Muscle layer of colon (tissue), 2 donors: ENCODE data around the gene GPR156.

Experiments
- H3K27ac ChIP-seq: one replicate; pipeline ENCODE4 v1.7.0; 2013; ENCODE audit warnings: low read depth, mild to moderate bottlenecking, low read length, moderate library complexity
- H3K27me3 ChIP-seq, 2 donors: one replicate each; pipeline ENCODE4 v1.7.0; 2013; ENCODE audit warnings: low read length in 2 of 2, mild to moderate bottlenecking in 2 of 2; ENCODE audit not compliant: insufficient read depth in 2 of 2, control insufficient read depth in 1 of 2
- H3K36me3 ChIP-seq: one replicate; pipeline ENCODE4 v1.7.0; 2013; ENCODE audit warnings: mild to moderate bottlenecking, low read length; ENCODE audit not compliant: insufficient read depth
- H3K4me1 ChIP-seq: one replicate; pipeline ENCODE4 v1.7.0; 2013; ENCODE audit warnings: mild to moderate bottlenecking, low read length; ENCODE audit not compliant: insufficient read depth
- H3K4me3 ChIP-seq, 2 donors: one replicate each; pipeline ENCODE4 v1.7.0; 2013; ENCODE audit warnings: low read length in 2 of 2, low read depth in 1 of 2, mild to moderate bottlenecking in 1 of 2, moderate library complexity in 1 of 2
- H3K9ac ChIP-seq: one replicate; pipeline ENCODE4 v1.7.0; 2013; ENCODE audit warnings: low read length
- H3K9me3 ChIP-seq: one replicate; pipeline ENCODE4 v1.7.0; 2013; ENCODE audit warnings: mild to moderate bottlenecking, low read length
- donor health status: abdominal sarcoma.
- donor health status: Adenocarcinoma of cecum.

The GPR156 gene

DNA sequence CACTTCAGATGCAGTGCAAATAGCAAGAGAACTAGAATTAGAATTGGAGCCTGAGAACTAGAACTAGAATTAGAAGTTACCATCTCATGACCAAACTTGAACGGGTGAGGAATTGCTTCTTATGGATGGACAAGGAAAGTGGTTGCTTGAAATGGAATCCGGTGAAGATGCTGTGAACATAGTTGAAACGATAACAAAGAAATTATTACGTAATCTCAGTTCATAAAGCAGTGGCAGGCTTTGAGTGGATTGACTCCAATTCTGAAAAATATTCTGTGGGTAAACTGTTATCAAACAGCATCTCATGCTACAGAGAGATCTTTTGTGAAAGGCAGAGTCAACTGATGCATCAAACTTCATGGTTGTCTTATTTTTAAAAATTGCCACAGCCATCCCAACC lies 142.8 kb downstream of the GPR156 start:
- no peak overlapping the region for H3K27ac ChIP-seq

DNA sequence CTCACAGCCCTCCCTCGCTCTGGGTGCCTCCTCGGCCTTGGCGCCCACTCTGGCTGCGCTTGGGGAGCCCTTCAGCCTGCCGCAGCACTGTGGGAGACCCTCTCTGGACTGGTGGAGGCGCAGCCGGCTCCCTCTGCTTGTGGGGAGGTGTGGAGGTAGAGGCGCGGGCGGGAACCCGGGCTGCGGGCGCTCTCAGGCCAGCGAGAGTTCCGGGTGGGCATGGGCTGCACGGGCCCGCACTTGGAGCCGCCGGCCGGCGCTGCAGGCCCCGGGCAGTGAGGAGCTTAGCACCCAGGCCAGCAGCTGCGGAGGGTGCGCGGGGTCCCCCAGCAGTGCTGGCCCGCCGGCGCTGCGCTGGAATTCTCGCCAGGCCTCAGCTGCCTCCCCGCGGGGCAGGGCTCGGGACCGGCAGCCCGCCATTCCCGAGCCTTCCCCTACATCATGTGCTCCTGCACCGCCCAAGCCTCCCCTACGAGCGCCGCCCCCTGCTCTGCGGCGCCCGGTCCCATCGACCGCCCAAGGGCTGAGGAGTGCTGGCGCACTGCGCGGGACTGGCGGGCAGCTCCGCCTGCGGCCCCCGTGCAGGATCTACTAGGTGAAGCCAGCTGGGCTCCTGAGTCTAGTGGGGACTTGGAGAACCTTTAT lies 144.8 kb downstream of the GPR156 start:
- no peak overlapping the region for H3K9ac ChIP-seq
- no peaks in the 10 kb centered on the region for H3K36me3 ChIP-seq
- no peaks in the 10 kb centered on the region for H3K4me1 ChIP-seq
- H3K27ac ChIP-seq, result no peak overlapping the region
- H3K4me3 ChIP-seq, result no peak overlapping the region
- no peaks in the 10 kb centered on the region for H3K27me3 ChIP-seq
- H3K9me3 ChIP-seq, result no peaks in the 10 kb centered on the region

More for the DNA sequence above, 142.8 kb downstream of the GPR156 start:
- no peaks in the 10 kb centered on the region for H3K36me3 ChIP-seq
- H3K9me3 ChIP-seq, result no peaks in the 10 kb centered on the region
- no peak overlapping the region for H3K9ac ChIP-seq
- no peaks in the 10 kb centered on the region for H3K27me3 ChIP-seq
- no peak overlapping the region for H3K4me3 ChIP-seq
- no peaks in the 10 kb centered on the region for H3K4me1 ChIP-seq

DNA sequence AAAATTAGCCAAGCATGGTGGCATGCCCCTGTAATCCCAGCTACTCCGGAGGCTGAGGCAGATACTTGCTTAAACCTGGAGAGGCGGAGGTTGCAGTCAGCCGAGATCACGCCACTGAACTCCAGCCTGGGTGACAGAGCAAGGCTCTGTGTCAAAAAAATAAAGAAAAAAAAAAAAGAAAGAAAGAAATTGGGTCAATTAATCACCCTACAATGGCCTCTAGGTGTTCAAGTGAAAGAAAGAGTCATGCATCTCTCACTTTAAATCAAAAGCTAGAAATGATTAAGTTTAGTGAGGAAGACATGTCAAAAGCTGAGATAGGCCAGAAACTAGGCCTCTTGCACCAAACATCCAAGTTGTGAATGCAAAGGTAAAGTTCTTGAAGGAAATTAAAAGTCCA lies 145.9 kb downstream of the GPR156 start:
- no peak overlapping the region for H3K27ac ChIP-seq
- H3K4me1 ChIP-seq, result no peaks in the 10 kb centered on the region
- no peaks in the 10 kb centered on the region for H3K9me3 ChIP-seq
- H3K36me3 ChIP-seq, result no peaks in the 10 kb centered on the region
- no peak overlapping the region for H3K4me3 ChIP-seq
- H3K9ac ChIP-seq, result no peak overlapping the region
- no peaks in the 10 kb centered on the region for H3K27me3 ChIP-seq

- Histone ChIP-seq H3K36me3 (no peaks in the 10 kb centered on the region), H3K9me3 (no peaks in the 10 kb centered on the region), H3K27me3 (no peaks in the 10 kb centered on the region), H3K4me3 (no peak overlapping the region), H3K4me1 (no peaks in the 10 kb centered on the region), H3K27ac (no peak overlapping the region), H3K9ac (no peak overlapping the region)
These were observed 147.5 kb downstream of the GPR156 start for GRCh38 chr3:120137548-120137947.

DNA sequence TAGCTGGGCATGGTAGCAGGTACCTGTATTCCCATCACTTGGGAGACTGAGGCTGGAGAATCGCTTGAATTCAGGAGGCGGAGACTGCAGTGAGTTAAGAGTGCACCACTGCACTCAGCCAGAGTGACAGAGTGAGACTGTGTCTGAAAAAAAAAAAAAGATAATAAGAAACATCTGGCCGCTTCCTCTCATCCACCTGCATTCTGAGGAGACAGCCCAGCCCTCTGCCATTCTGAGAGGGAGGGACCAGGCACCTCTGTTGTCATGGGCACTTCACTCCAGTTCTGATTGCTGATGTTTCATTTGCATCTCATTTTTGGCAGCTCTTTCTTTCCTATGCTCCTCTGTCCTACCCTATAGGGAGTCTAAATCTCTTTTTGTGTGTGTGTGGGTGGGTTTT lies 154.4 kb downstream of the GPR156 start:
- no peaks in the 10 kb centered on the region for H3K27me3 ChIP-seq
- no peaks in the 10 kb centered on the region for H3K36me3 ChIP-seq
- no peak overlapping the region for H3K27ac ChIP-seq
- no peak overlapping the region for H3K9ac ChIP-seq
- no peaks in the 10 kb centered on the region for H3K9me3 ChIP-seq
- no peaks in the 10 kb centered on the region for H3K4me1 ChIP-seq
- H3K4me3 ChIP-seq, result no peak overlapping the region

DNA sequence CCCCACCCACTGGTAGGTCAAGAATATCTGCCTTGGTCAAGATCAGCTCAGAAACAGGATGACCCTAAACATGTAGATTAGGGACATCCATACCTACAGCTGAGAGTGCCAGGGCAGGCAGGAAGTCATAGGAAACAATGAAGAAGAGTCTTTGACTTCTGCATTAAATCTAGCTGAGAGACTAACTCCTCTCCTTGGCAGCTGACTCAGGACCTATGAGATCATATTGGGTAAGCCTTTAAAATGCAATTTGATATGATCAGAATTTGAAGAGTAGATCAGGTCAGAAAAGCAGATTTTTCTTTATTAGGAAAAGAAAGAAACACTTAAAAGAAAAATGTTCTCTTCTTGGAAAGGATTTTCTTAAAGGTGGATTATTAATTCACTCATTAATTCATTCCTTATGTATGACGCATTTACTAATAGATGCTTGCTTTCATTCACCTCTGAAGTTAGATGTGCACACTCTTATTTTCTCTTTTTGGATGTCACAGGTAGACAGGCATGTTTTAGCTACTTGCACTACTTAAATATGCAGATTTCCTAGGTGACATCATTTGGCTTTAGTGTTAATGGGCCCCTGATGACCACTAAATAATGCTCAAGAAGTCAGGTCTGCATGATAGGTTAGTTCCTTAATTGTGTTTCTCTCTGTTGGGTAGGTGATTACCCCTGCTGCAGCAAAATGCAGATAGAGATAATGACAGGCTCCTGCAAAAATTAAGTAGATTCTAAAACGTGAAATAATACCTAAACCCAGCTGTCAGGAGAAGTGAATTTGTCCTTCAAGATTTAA lies 155.1 kb downstream of the GPR156 start:
- no peaks in the 10 kb centered on the region for H3K9me3 ChIP-seq
- no peaks in the 10 kb centered on the region for H3K27me3 ChIP-seq
- H3K9ac ChIP-seq, result no peak overlapping the region
- no peaks in the 10 kb centered on the region for H3K4me1 ChIP-seq
- H3K27ac ChIP-seq, result no peak overlapping the region
- H3K4me3 ChIP-seq, result no peak overlapping the region
- H3K36me3 ChIP-seq, result no peaks in the 10 kb centered on the region

GRCh38 chr3:120129051-120129450 lies 156.0 kb downstream of the GPR156 start:
- Histone ChIP-seq H3K4me1 (no peaks in the 10 kb centered on the region), H3K9ac (no peak overlapping the region), H3K9me3 (no peaks in the 10 kb centered on the region), H3K4me3 (no peak overlapping the region), H3K27me3 (no peaks in the 10 kb centered on the region), H3K36me3 (no peaks in the 10 kb centered on the region), H3K27ac (no peak overlapping the region)

- Histone ChIP-seq H3K4me3 (no peak overlapping the region), H3K27ac (no peak overlapping the region), H3K4me1 (no peaks in the 10 kb centered on the region)
These were observed 159.0 kb downstream of the GPR156 start for GRCh38 chr3:120125992-120126391.

GRCh38 chr3:120119846-120120510 lies 165.0 kb downstream of the GPR156 start:
- Histone ChIP-seq H3K9me3 (no peaks in the 10 kb centered on the region), H3K27me3 (no peaks in the 10 kb centered on the region), H3K4me1 (no peaks in the 10 kb centered on the region), H3K36me3 (no peaks in the 10 kb centered on the region), H3K4me3 (no peak overlapping the region), H3K9ac (no peak overlapping the region), H3K27ac (no peak overlapping the region)

More at GRCh38 chr3:120125992-120126391, 159.0 kb downstream of the GPR156 start:
- no peaks in the 10 kb centered on the region for H3K27me3 ChIP-seq
- no peaks in the 10 kb centered on the region for H3K36me3 ChIP-seq
- H3K9ac ChIP-seq, result no peak overlapping the region
- H3K9me3 ChIP-seq, result no peaks in the 10 kb centered on the region
